Liver (tissue), 9 donors: ENCODE measurements around the gene MYCL. TPM values are rescaled to one million over a fixed set of nuclear protein-coding genes. Genes with fewer than 3 reads are reported as not detected.
"Not testable (repeated sequence)": the region's sequence is repeated elsewhere in the genome, so short reads cannot be mapped to it uniquely, and the experiment has no call there.

Experiments used
- DNase-seq: peaks from one replicate; pipeline ENCODE4 v3.0.0-alpha.2; 2017; ENCODE audit warnings: low spot score
- H3K27ac ChIP-seq, 2 donors: one replicate each; pipeline ENCODE4 v1.7.0; 2013; ENCODE audit warnings: inconsistent platforms in 2 of 2, low read length in 2 of 2, control low read depth in 1 of 2, low read depth in 1 of 2, mild to moderate bottlenecking in 1 of 2
- H3K27me3 ChIP-seq, 4 donors: one replicate each; pipeline versions ENCODE4 v1.6.1 to v1.7.0; 2013; ENCODE audit warnings: low read length in 3 of 4, inconsistent platforms in 1 of 4, mild to moderate bottlenecking in 1 of 4, moderate library complexity in 1 of 4; ENCODE audit not compliant: control insufficient read depth in 4 of 4, insufficient read depth in 4 of 4
- H3K36me3 ChIP-seq, 4 donors: one replicate each; pipeline versions ENCODE4 v1.6.1 to v1.7.0; 2013; ENCODE audit warnings: low read length in 3 of 4, mild to moderate bottlenecking in 3 of 4, low read depth in 1 of 4, moderate library complexity in 1 of 4; ENCODE audit not compliant: control insufficient read depth in 4 of 4, insufficient read depth in 3 of 4
- H3K4me1 ChIP-seq, 4 donors: one replicate each; pipeline versions ENCODE4 v1.6.1 to v1.7.0; 2013; ENCODE audit warnings: low read length in 3 of 4, mild to moderate bottlenecking in 3 of 4, moderate library complexity in 1 of 4; ENCODE audit not compliant: control insufficient read depth in 4 of 4, insufficient read depth in 4 of 4
- H3K4me3 ChIP-seq, 3 donors: one replicate each; pipeline versions ENCODE4 v1.6.1 to v1.7.0; 2013; ENCODE audit warnings: low read length in 3 of 3, control low read depth in 1 of 3, low read depth in 1 of 3, mild to moderate bottlenecking in 1 of 3
- H3K9ac ChIP-seq, 2 donors: one replicate each; pipeline ENCODE4 v1.7.0; 2013; ENCODE audit warnings: low read length in 2 of 2, mild to moderate bottlenecking in 2 of 2, moderate library complexity in 2 of 2, control low read depth in 1 of 2, low read depth in 1 of 2
- H3K9me3 ChIP-seq, 4 donors: one replicate each; pipeline versions ENCODE4 v1.6.1 to v1.7.0; 2013; ENCODE audit warnings: low read length in 3 of 4; ENCODE audit not compliant: control insufficient read depth in 4 of 4
- CTCF ChIP-seq: fragments of 150-350 bp; IDR thresholded peaks from 2 replicates; pipeline ENCODE4 v1.5.1; 2017; ENCODE audit warnings: improper control_type of control experiment, low read depth, low read length; ENCODE audit not compliant: missing input control
- EGR1 ChIP-seq, 2 donors: IDR thresholded peaks; 2 replicates each; pipeline ENCODE4 v1.6.1; 2016 to 2018; ENCODE audit warnings: antibody characterized with exemption in 2 of 2, low read depth in 2 of 2
- FOXA1 ChIP-seq: IDR thresholded peaks from 2 replicates; pipeline ENCODE4 v1.6.1; 2016; ENCODE audit warnings: antibody characterized with exemption
- FOXA2 ChIP-seq: IDR thresholded peaks from 2 replicates; pipeline ENCODE4 v1.6.1; 2016; ENCODE audit warnings: antibody characterized with exemption
- GABPA ChIP-seq, 2 donors: IDR thresholded peaks in 1 of 2; conservative IDR thresholded peaks in 1 of 2; 2 replicates each; pipeline ENCODE4 v1.6.1; 2016; ENCODE audit warnings: antibody characterized with exemption in 2 of 2, mild to moderate bottlenecking in 1 of 2, moderate library complexity in 1 of 2
- HNF4G ChIP-seq: IDR thresholded peaks from 2 replicates; pipeline ENCODE4 v1.6.1; 2016; ENCODE audit warnings: antibody characterized with exemption
- JUND ChIP-seq, 2 donors: IDR thresholded peaks; 2 replicates each; pipeline ENCODE4 v1.6.1; 2016; ENCODE audit warnings: antibody characterized with exemption in 2 of 2
- NR2F2 ChIP-seq: IDR thresholded peaks from 2 replicates; pipeline ENCODE4 v1.6.1; 2016; ENCODE audit warnings: antibody characterized with exemption
- RAD21 ChIP-seq, 2 donors: IDR thresholded peaks; 2 replicates each; pipeline ENCODE4 v1.6.1; 2016; ENCODE audit warnings: antibody characterized with exemption in 2 of 2, mild to moderate bottlenecking in 2 of 2
- RXRA ChIP-seq, 2 donors: IDR thresholded peaks; 2 replicates each; pipeline ENCODE4 v1.6.1; 2017 to 2018; ENCODE audit warnings: antibody characterized with exemption in 2 of 2, mild to moderate bottlenecking in 1 of 2
- SP1 ChIP-seq: IDR thresholded peaks from 2 replicates; pipeline ENCODE4 v1.6.1; 2018; ENCODE audit warnings: antibody characterized with exemption, mild to moderate bottlenecking
- YY1 ChIP-seq: IDR thresholded peaks from 2 replicates; pipeline ENCODE4 v1.6.1; 2016; ENCODE audit warnings: antibody characterized with exemption, mild to moderate bottlenecking
- ZBTB33 ChIP-seq: IDR thresholded peaks from 2 replicates; pipeline ENCODE4 v1.6.1; 2016; ENCODE audit warnings: antibody characterized with exemption
- WGBS: extraction: QIAGEN DNeasy Blood & Tissue Kit; methylation state at CpG from one replicate; pipeline ENCODE4 v1.1.7; 2013; 5-methylcytosine and 5-hydroxymethylcytosine counted together
- polyA plus RNA-seq, 2 donors: library from polyadenylated mRNA; stranded (reverse) in 1 of 2; unstranded in 1 of 2; fragments of 200-250 nt in 1 of 2; fragments of >200 nt in 1 of 2; fragmentation: Nextera tagmentation in 1 of 2; extraction: Ambion mirVana in 1 of 2; gene quantifications; one replicate each; pipeline versions ENCODE4 v1.2.1 to v1.2.3, GENCODE V29; 2013 to 2015
- total RNA-seq, 2 donors: library from RNA; depleted of rRNA; stranded (reverse); fragments of >200 nt; gene quantifications; one replicate each; pipeline ENCODE4 v1.2.3, GENCODE V29; 2014
- donor health status: healthy.
- donor health status: healthy.
- donor health status: healthy.
- donor health status: healthy.
- donor health status: healthy.

MYCL gene
- total and polyA plus RNA-seq, 4 donors = 1.8 to 6.6 (median 2.5) TPM

GRCh38 chr1:39917825-39918224 lies 16.1 kb upstream of the MYCL start:
- DNase-seq = no peak
- Histone ChIP-seq H3K27ac (no peak overlapping the region), H3K9ac (no peak overlapping the region), H3K4me1 (peaks cover 0 to 13% (median 8%) of the 10 kb centered on the region in 4 donors), H3K27me3 (no peaks in the 10 kb centered on the region), H3K36me3 (no peaks in the 10 kb centered on the region), H3K9me3 (no peaks in the 10 kb centered on the region), H3K4me3 (no peak overlapping the region)
- TF ChIP-seq HNF4G (no peak), NR2F2 (no peak), SP1 (no peak), CTCF (no peak), FOXA2 (no peak), EGR1 (IDR thresholded peaks at IDR 0.05; ENCODE audit: low read depth in 2 of 2) (no peak), FOXA1 (no peak), ZBTB33 (no peak)
- 89% methylated on average over 2 of the region's 2 CpGs for WGBS

- no peak for TF ChIP-seq FOXA2
- TF ChIP-seq YY1 = no peak
- no peak for TF ChIP-seq RXRA (IDR thresholded peaks at IDR 0.05)
- no peak for TF ChIP-seq SP1
- Histone ChIP-seq H3K4me1 (peaks cover 0 to 2% (median 0%) of the 10 kb centered on the region in 4 donors), H3K36me3 (no peaks in the 10 kb centered on the region), H3K27ac (no peak overlapping the region), H3K9me3 (no peaks in the 10 kb centered on the region), H3K27me3 (no peaks in the 10 kb centered on the region), H3K4me3 (no peak overlapping the region), H3K9ac (no peak overlapping the region)
- DNase-seq = no peak
- WGBS = 78% methylated on average over 6 of the region's 6 CpGs
These were observed 13.9 kb upstream of the MYCL start for GRCh38 chr1:39915499-39916129.

GRCh38 chr1:39913136-39913535 lies 11.4 kb upstream of the MYCL start:
- not testable (repeated sequence) for H3K4me1 ChIP-seq, H3K27me3 ChIP-seq, DNase-seq, H3K9ac ChIP-seq, H3K27ac ChIP-seq, H3K4me3 ChIP-seq, H3K36me3 ChIP-seq, H3K9me3 ChIP-seq
- 96% methylated on average over 27 of the region's 30 CpGs for WGBS

GRCh38 chr1:39910263-39910662 lies 8.5 kb upstream of the MYCL start:
- Histone ChIP-seq H3K27ac (no peak overlapping the region), H3K4me1 (no peaks in the 10 kb centered on the region), H3K9me3 (no peaks in the 10 kb centered on the region), H3K36me3 (no peaks in the 10 kb centered on the region), H3K4me3 (no peak overlapping the region), H3K27me3 (no peaks in the 10 kb centered on the region), H3K9ac (no peak overlapping the region)
- no peak for TF ChIP-seq JUND (IDR thresholded peaks at IDR 0.05)
- TF ChIP-seq EGR1 (IDR thresholded peaks at IDR 0.05; ENCODE audit: low read depth in 2 of 2) = no peak
- TF ChIP-seq GABPA (IDR thresholded peaks at IDR 0.05 in 1 of 2, conservative IDR thresholded peaks at IDR 0.05 in 1 of 2) = no peak
- no peak for TF ChIP-seq CTCF
- TF ChIP-seq FOXA1 = no peak
- no peak for TF ChIP-seq FOXA2
- TF ChIP-seq ZBTB33 = no peak
- TF ChIP-seq RAD21 (IDR thresholded peaks at IDR 0.05) = no peak
- 98% methylated on average over 3 of the region's 3 CpGs for WGBS
- DNase-seq = no peak
